SU-DHL-6 (cell line): ENCODE measurements around the gene ANKS4B.

Source experiments
- EZH2phosphoT487 ChIP-seq: fragments of 200-600 bp; sonication (generic), shearing (Covaris generic); conservative IDR thresholded peaks from 2 replicates; pipeline ENCODE4 v1.6.1; 2018; ENCODE audit warnings: mild to moderate bottlenecking, antibody characterized with exemption, low read length, moderate library complexity, mixed read lengths
- TF ChIP-seq, protein P1 (sequence below): fragments of 200-600 bp; sonication (generic); IDR thresholded peaks from one replicate; pipeline ENCODE4 v1.5.1; 2017; ENCODE audit warnings: antibody characterized with exemption, mild to moderate bottlenecking, low read length, moderate library complexity; ENCODE audit not compliant: insufficient read depth, poor library complexity, severe bottlenecking

DNA sequence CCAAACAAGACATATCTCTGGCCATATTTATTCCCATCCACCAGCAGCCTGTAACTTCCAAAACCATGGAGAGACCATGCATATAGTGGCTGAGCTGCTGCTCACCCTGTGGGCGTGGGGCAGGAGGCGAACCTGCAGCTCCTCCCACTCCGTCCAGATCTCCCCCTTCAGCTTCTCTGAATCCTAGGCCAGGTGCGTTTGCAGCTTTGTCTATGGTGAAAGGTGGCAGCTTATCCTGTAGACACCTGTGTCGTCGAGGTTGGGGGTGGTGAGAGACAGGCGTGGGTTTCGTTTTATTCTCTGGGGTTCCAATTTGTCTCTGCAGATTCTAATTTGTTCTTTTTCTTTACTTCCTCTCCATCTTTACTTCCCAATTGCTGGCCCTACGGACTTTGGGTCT lies 9.7 kb upstream of the ANKS4B start:
- TF ChIP-seq, protein P1, sequence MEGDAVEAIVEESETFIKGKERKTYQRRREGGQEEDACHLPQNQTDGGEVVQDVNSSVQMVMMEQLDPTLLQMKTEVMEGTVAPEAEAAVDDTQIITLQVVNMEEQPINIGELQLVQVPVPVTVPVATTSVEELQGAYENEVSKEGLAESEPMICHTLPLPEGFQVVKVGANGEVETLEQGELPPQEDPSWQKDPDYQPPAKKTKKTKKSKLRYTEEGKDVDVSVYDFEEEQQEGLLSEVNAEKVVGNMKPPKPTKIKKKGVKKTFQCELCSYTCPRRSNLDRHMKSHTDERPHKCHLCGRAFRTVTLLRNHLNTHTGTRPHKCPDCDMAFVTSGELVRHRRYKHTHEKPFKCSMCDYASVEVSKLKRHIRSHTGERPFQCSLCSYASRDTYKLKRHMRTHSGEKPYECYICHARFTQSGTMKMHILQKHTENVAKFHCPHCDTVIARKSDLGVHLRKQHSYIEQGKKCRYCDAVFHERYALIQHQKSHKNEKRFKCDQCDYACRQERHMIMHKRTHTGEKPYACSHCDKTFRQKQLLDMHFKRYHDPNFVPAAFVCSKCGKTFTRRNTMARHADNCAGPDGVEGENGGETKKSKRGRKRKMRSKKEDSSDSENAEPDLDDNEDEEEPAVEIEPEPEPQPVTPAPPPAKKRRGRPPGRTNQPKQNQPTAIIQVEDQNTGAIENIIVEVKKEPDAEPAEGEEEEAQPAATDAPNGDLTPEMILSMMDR, result no peak
- no peak for TF ChIP-seq EZH2phosphoT487
